ENCODE results near the gene ELAC1.
"Not testable (repeated sequence)": the region's sequence is repeated elsewhere in the genome, so short reads cannot be mapped to it uniquely, and the experiment has no call there.

The ELAC1 gene, protein sequence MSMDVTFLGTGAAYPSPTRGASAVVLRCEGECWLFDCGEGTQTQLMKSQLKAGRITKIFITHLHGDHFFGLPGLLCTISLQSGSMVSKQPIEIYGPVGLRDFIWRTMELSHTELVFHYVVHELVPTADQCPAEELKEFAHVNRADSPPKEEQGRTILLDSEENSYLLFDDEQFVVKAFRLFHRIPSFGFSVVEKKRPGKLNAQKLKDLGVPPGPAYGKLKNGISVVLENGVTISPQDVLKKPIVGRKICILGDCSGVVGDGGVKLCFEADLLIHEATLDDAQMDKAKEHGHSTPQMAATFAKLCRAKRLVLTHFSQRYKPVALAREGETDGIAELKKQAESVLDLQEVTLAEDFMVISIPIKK

DNA sequence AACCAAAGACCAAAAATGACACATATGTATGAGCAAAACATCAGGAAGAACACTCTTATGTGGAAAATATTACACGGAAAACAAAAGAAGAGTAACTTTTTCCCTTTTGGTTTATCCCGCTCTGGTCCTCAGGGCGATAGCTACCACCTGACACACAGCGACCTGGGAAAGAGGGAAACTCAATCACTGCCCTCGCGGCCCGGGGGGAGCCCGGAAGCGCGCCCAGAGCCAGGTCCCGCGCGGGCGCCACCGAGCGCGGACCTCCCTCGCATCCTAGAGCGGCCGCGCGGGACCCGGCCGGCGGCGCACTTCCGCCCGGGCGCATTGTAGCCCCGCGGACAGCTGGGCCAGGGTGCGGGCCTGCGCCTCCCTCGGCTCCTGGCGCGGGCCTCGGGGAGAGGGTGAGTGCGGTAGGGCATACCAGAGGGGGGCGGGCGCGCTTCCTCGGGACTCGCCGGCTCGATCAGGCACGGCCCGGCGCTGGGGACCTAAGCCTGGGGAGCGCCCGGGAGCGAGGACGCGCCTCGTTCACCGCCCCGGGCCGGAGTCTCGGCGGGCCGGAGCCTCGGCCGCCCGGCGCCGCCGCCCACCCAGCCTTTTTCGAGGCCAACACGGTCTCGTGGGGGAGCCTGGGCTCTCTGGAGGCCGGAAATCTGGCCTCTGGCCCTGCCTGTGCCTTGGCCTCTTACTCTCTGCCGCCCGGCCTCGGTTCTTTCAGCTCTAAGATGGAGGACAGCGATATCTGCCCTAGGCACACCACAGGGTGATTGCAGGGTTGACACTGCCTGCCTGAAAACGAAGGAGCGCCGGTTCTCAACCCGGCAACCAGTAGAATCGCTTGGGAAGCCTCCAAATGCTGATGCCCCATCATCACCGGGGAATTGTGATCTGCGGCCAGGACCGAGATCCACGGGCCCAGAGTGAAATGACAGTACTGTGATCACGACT is at the start of gene ELAC1:
ELAC1 (plus strand) TSS at position 327 of the 948 bp plus-strand sequence. CDS start 6,365 bp downstream, outside the sequence.
- peak; percentile 34 for DNase-seq (ENCODE audit: low read depth)

DNA sequence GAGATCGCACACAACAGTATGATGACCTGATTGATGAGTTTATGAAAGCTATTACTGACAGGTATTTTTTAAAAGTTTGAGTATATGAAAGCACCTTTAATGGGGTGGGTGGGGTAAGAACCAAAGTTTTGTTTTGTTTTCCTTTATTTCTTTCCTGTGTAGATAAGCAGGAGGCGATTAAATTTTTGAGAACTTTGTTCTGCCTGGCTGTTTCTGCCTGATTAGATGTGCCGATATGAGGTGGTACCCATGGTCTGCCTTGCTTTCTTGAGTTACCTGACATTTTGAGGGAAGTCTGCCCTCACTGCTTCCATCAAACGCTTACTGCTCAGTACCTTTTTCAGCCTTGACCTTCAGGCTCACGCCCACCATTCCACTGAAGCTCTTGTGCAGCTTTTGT is 49.7 kb upstream of the ELAC1 start:
- no peak for DNase-seq (ENCODE audit: low read depth)

DNA sequence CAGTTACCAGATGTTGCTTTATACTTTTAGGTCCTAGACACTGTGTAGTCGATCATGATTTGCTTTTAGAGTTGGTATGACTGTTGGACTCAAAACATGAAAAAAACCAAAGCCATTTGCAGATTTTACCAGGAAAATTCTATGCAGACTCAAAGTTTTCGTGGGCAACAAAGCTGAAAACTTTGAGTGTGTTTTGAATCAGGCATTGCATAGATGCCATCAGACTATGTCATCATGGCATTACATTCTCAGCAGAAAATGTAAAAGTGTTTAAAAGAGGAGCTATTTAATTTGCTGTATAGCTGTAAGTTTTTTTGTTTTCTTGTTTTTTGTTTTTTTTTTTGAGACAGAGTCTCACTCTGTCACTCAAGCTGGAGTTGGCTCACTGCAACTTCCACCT is 43.5 kb upstream of the ELAC1 start:
- DNase-seq (ENCODE audit: low read depth) = no peak

GRCh38 chr18:50926521-50926920 is 41.3 kb upstream of the ELAC1 start:
- DNase-seq (ENCODE audit: low read depth) = no peak

DNA sequence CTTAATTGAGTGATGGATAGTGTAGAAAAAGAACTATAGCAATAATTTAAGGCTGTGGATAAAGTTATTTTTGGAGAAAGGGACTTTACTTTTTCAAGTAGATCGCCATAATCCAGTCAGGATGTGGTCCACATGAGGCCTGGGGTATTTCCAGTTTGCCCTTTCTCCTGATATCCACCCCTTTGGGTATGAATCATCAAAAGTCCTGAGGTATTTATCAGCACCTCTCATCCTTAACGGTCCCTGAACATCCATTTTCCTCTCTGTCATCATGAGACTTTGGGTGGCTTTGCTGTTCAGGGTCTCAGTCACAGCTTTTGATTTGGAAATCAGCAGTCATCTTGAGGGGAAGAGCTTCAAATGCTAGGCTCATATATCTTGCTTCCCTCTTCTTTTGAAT is 39.3 kb upstream of the ELAC1 start:
- DNase-seq (ENCODE audit: low read depth) = no peak

DNA sequence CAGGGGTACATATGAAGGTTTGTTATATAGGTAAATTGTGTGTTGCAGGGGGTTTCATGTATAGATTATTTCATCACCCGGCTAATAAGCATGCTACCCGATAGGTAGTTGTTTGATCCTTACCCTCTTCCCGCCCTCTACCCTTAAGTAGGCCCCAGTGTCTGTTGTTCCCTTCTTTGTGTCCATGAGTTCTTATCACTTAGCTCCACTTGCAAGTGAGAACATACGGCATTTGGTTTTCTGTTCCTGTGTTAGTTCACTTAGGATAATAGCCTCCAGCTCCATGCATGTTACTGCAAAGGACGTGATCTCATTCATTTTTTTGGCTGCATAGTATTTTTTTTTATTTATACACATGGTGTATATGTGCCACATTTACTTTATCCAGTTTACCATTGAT is 34.2 kb upstream of the ELAC1 start:
- no peak for DNase-seq (ENCODE audit: low read depth)

DNA sequence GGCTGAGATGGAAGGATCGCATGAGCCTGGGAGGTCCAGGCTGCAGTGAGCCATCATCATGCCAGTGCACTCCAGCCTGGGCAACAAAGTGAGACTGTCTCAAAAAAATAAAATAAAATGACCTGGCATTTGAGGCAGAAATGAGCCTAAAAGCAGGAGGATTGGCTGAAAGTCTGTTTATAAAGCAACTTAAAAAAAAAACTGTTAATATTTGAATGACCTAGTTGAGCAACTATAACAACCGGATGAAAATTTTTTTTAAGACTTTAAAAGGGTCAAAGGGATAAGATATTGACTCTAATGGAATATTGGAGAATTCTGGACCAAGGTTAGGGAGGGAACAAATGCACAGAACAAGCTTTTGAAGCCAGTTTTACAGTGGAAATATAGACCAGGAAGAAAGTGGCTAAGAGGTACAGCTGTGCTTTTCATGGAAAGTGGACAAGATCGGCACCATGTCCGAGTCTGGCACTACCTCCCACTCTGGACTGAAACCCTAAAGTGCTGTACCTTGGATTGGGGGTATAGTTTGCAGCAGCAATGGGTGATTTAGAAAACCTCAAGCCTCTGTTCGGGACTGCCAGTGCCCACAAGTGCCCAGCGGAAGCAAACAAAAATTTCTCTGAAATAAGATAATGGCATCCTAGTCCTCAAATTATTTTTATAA is 33.2 kb upstream of the ELAC1 start:
- no peak for DNase-seq (ENCODE audit: low read depth)

- DNase-seq (ENCODE audit: low read depth) = no peak
These were observed 32.2 kb upstream of the ELAC1 start for GRCh38 chr18:50935493-50936191.

GRCh38 chr18:50937183-50937582 is 30.7 kb upstream of the ELAC1 start:
- no peak for DNase-seq (ENCODE audit: low read depth)

GRCh38 chr18:50938912-50939311 is 28.9 kb upstream of the ELAC1 start:
- no peak for DNase-seq (ENCODE audit: low read depth)

DNA sequence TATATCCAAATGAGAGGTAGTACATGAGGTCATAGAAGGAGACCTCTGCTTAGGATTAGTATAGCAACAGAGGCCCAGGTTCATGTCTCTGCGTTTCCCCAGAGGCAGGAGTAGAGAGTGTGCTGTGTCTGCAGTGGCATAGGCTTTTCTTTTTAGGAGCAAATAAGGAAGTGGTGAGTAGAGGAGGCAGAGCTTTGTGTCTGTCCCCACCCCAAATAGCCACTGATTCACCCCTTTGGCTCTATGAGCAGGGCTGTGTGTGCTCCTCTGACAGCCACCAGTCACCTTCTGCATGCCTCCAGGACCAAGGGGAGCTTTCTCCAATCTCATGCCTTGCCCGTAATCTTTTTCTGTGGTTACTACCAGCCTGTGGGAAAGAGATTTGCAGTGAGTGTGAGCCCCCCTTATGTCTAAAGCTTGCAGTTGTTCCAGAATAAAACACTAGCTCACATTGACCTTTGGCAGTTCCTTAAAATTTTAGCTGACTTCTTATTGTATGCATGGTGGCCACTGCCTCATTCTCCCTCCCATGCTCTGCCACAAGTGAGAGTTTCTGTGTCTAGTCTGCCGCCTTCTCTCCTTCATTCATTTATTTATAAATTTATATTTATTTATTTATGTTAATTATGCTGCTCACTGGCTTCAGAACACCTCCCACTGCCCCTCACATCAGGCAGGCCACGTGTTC is 23.5 kb upstream of the ELAC1 start:
- no peak for DNase-seq (ENCODE audit: low read depth)

GRCh38 chr18:50945918-50946317 is 21.9 kb upstream of the ELAC1 start:
- not testable (repeated sequence) for DNase-seq (ENCODE audit: low read depth)

DNA sequence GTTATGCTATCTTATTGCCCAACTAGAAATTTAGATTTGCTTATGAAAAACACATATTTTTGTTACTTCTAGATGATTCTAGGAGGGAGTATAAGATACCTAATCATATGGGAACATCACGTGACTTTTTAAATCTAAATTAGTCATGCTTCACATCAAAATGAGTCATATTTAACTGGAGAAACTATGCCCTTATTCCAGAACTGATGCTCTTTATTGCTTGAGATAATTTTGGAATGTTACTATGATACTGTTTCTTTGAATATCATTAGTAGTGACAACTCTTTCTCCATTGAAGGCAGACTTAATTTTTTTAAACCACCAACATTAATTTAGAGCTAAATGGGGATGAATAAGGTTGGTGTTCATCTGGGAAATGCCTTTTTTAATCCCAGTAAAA is 19.9 kb upstream of the ELAC1 start:
- DNase-seq (ENCODE audit: low read depth) = no peak

DNA sequence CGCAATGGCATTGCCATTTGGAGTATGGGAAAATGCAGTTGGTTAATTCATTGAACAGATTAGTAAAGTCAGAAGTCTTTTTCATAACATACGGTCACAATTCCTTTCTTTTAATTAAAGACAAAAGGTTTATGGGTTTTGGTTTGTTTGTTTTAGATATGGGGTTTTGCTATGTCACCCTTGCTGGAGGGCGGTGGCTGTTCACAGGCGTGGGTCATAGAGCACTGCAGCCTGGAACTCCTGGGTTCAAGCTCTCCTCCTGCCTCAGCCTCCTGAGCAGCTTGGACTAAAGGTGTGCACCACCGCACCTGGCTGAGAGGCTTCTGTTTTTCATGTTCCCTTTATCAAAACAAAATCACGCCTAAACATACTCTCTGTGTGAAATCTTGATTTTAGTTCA is 18.7 kb upstream of the ELAC1 start:
- no peak for DNase-seq (ENCODE audit: low read depth)

GRCh38 chr18:50950626-50951025 is 17.2 kb upstream of the ELAC1 start:
- DNase-seq (ENCODE audit: low read depth) = no peak

DNA sequence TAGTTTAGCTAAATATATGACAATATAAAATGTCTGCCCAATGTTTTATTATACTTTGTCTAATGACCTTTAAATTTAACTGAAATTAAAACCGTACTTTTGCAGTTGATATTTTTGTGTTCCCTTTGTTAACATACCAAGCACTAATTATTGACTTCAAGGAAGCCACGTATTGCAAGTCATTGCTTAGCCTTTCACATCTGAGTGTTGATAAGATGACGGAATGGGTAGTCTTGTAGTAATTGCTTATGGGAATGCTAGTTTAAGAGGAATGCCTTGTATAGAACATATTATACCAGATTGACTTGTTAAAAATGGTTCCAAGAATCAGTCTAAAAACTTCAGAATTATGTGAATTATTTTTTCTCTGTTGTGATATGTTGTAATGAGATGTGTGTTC is 14.0 kb upstream of the ELAC1 start:
- DNase-seq (ENCODE audit: low read depth) = no peak

DNA sequence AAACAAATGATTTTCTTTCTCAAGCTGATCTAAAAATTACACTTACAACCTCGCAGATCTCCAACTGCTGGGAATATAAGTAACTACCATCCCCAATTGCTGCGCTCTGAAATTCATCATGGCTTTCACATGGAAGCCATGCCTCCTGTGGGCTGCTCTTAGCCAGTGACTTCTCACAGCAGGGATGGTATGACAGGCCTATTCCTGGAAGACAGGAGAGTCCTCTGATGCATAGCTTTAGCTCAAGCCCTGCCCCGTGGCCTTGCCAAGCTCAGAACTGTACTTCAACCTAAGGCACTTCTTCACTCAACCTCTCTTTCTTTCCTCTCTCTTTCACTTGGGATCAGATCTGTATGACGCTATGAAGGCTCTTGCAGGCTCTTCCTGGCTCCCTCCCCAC is 12.6 kb upstream of the ELAC1 start:
- DNase-seq (ENCODE audit: low read depth) = no peak

- no peak for DNase-seq (ENCODE audit: low read depth)
These were observed 11.7 kb upstream of the ELAC1 start for GRCh38 chr18:50956116-50956515.

- DNase-seq (ENCODE audit: low read depth) = no peak
These were observed 5.9 kb upstream of the ELAC1 start for GRCh38 chr18:50961974-50962373.

DNA sequence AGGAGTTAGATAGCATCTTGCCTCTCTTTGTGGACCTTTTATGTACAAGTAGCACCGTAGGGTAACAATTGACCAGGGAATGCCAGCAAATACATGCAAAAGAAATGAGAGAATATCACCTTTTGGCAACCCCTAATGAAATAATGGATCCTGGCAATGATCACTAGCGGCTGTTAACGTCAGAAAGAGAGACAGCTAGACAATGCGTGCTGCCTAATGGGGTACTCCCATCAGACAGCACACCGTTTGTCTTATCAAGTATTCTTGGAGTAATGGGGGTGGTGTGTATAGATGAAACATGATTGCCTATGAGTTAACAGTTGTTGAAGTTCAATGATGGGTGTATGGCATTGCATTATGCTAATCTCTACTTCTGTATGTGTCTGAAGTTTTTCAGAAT is 1.6 kb downstream of the ELAC1 start:
- DNase-seq (ENCODE audit: low read depth) = no peak

DNA sequence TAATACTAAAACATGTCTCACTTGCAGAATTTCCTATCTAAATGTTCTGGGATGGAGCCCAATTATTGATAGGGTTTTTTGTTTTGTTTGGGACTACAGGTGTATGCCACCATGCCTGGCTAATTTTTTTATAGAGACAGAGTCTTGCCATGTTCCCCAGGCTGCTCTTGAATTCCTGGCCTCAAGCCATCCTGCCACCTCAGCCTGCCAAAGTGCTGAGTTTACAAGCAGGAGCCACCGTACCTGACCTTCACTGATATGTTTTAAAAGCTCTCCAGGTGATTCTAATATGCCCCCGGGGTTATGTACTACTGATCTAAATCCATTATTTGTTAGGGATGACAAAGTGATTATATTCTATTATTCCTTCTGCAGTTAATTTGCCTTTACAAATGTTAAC is 2.2 kb downstream of the ELAC1 start:
- no peak for DNase-seq (ENCODE audit: low read depth)

Data from HS-27A (cell line).